Keratinocyte (primary cell): ENCODE results near the gene F7.

Experiments used
- CTCF ChIP-seq, 3 experiments: IDR thresholded peaks in 1 of 3; conservative IDR thresholded peaks in 1 of 3; optimal IDR thresholded peaks in 1 of 3; 2 replicates in 2 of 3; 3 replicates in 1 of 3; pipeline versions ENCODE3 to v1.5.1; 2011; ENCODE audit warnings: low read length in 3 of 3, mild to moderate bottlenecking in 3 of 3, moderate library complexity in 2 of 3, control low read depth in 1 of 3, inconsistent platforms in 1 of 3; ENCODE audit not compliant: insufficient read depth in 2 of 3; ENCODE audit errors: extremely low read depth in 1 of 3
- EZH2 ChIP-seq: IDR thresholded peaks from one replicate; pipeline ENCODE4 v1.6.1; 2012; ENCODE audit warnings: inconsistent platforms, mild to moderate bottlenecking, low read length, moderate library complexity

DNA sequence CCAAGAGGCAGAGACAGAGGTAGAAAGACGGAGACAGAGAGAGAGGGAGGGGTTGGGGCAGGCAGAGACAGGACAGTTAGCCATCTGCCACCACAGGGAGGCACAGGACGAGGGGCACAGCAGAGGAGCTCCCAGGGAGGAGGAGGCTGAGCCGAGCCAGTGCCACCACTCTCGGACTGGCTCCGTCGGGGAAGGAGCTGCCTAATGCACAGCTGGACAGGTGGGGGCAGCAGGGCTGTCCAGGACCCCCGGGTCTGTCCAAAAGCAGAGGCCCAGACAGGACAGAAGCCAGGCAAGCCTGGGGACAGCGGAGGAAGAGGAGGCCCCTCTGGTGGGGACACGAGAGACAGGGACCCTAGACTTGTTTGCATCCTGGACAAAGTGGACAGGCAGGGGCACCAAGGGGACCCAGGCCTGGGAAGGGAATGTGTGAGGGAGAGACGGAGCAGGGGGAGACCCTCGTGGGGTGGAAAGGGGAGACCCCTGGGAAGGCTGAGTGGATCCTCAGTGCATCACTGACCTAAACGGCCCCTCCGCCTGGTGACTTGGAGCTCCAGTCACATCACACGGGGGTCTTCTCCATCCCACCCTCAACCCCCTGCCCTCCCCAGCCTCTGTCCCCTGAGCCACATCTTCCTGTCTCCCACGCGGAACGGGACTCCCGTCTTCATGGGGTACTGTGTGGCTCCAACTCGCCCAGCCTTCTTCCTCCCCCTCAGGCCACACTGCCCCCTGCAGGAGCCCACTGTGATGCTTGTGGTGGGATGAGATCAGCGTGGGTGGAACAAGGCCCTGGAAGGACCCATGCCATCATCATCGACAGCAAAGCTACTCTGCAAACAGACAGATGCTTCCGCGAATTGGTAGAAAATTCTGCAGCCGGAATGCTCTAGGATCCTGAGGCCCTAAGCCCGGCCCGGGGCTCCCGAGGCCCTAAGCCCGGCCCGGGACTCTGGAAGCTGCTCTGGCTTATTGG is 17.9 kb downstream of the F7 start:
- TF ChIP-seq CTCF (optimal IDR thresholded peaks at IDR 0.05 in 1 of 3, IDR thresholded peaks at IDR 0.05 in 1 of 3, conservative IDR thresholded peaks at IDR 0.05 in 1 of 3; ENCODE audit: extremely low read depth in 1 of 3, insufficient read depth in 2 of 3, low read length in 3 of 3) (no peak), EZH2 (no peak)
